Fibroblast of upper back skin (primary cell): ENCODE measurements around the gene KLF4.
A peak's percentile ranks its signal among the peaks of the same experiment; 100 is the strongest.

Experiments used
- DNase-seq: peaks from one replicate; pipeline ENCODE4 v3.0.0-alpha.2; 2013

KLF4 gene

DNA sequence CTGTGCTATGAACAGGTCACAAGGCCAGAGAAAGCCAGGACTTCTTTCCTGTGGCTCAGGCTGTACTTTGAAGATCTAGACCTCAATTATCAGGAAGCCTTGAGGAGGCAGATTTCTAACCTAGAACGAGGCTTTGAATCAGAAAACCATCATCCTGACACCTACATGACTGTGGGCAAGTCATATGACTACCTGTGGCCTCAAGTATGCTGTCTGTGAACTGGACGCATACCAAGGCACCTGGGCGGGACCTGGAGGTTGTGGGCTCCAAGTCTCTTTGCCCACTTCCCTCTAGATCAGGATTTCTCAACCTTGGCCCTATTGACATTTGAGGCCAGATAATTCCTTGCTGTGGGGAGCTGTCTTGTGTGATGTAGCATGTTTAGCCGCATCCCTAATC is 42.5 kb downstream of the KLF4 start:
- no peak for DNase-seq

GRCh38 chr9:107446491-107446890 is 43.1 kb downstream of the KLF4 start:
- no peak for DNase-seq

GRCh38 chr9:107443786-107444185 is 45.8 kb downstream of the KLF4 start:
- DNase-seq = no peak

GRCh38 chr9:107439991-107440456 is 49.5 kb downstream of the KLF4 start:
- DNase-seq = peak; percentile 70

GRCh38 chr9:107438211-107439031 is 51.1 kb downstream of the KLF4 start:
- no peak for DNase-seq

GRCh38 chr9:107437716-107438115 is 51.9 kb downstream of the KLF4 start:
- no peak for DNase-seq

- DNase-seq = no peak
Measured at GRCh38 chr9:107435415-107435814, 54.2 kb downstream of the KLF4 start.
